Adrenal gland (tissue), 12 donors: ENCODE results near the gene EHMT1. TPM values are rescaled to one million over a fixed set of nuclear protein-coding genes. Genes with fewer than 3 reads are reported as not detected.

ENCODE experiments used
- microRNA counts, 2 donors: library from miRNA; unstranded; fragments of <30 nt; microRNA quantifications; one replicate each; lab custom pipeline; 2016
- microRNA-seq, 3 donors: library from miRNA; unstranded; fragments of <30 nt; microRNA quantifications; one replicate each; pipeline ENCODE4, GENCODE V29; 2017 to 2020
- polyA plus RNA-seq, 3 donors: library from polyadenylated mRNA; stranded (reverse); fragments of 200-250 nt in 2 of 3; fragments of 350-450 nt in 1 of 3; fragmentation: Illumina TruSeq in 1 of 3; extraction: RNeasy Lipid Tissue Mini Kit (QIAGEN cat#74804) in 1 of 3; gene quantifications; one replicate each; pipeline ENCODE4 v1.2.3, GENCODE V29; 2013 to 2014
- small RNA-seq, 2 donors: library from RNA; depleted of rRNA; stranded (forward); fragments of <200 nt; gene quantifications; one replicate each; pipeline ENCODE3, GENCODE V24; 2016
- total RNA-seq, 9 donors: library from RNA; depleted of rRNA in 4 of 9; stranded (reverse); fragments of >200 nt in 4 of 9; fragments of 120-200 nt in 1 of 9; fragmentation: NEBNext Ultra II Directional in 1 of 9; extraction: Animal tissue kit (Norgen Biotek cat#: 25700) in 1 of 9; gene quantifications; one replicate each; pipeline versions ENCODE4 v1.1.0 to v1.2.4, GENCODE V29; 2013 to 2023
- donor health status: healthy with polysubstance abuse.
- donor health status: Bipolar disorder and iron deficiency.
- donor health status: DM: yes; HTN: yes; CAD: no.
- donor health status: DM: no; HTN: no; CAD: no.
- donor health status: DM: no; HTN: no; CAD: no.
- donor health status: DM: yes; HTN: yes; CAD: no.

Gene EHMT1
- total and polyA plus RNA-seq, 12 donors, result 42.0 to 171 (median 71.0) TPM

MicroRNAs within 50 kb of the gene (microRNA counts, 767-probe panel; counts per million panel counts)
- 0 counts per million in 2 donors for microRNA hsa-miR-602 (lab: Ali Mortazavi, UCI)

Small RNA genes within 50 kb of the gene (microRNA-seq; reads per million reads assigned to microRNA genes)
- gene MIR602, result 0 to 0.38 (median 0) reads per million in 3 donors

Small RNA genes within 50 kb of the gene (small RNA-seq; reads per million reads assigned to genes)
- gene MIR602, result 0 reads per million in 2 donors
- 0 reads per million in 2 donors for gene RF00017

Other genes with a start within 250 kb of the EHMT1 start
- 10 to 100 TPM in 7 of 9 donors, 1 to 10 TPM in 2; 8.5 to 38.6 (median 20.3) TPM for gene EXD3, start 195.8 kb upstream of the EHMT1 start, total RNA-seq
- gene EXD3, start 195.8 kb upstream of the EHMT1 start, polyA plus RNA-seq, result 100 to 1,000 TPM in 1 of 3 donors, 10 to 100 TPM in 1, 1 to 10 TPM in 1; 1.2 to 111 (median 41.0) TPM
- gene NOXA1, start 195.6 kb upstream of the EHMT1 start, total RNA-seq, result 10 to 100 TPM in 2 of 9 donors, 1 to 10 TPM in 7; 2.9 to 12.6 (median 9.1) TPM
- gene NOXA1, start 195.6 kb upstream of the EHMT1 start, polyA plus RNA-seq, result 10 to 100 TPM in 2 of 3 donors, not detected in 1; 23.5 to 50.7 TPM
- under 1 TPM in 4 of 9 donors, not detected in 5; 0.14 to 0.20 (median 0.18) TPM for gene ENTPD8, start 177.6 kb upstream of the EHMT1 start, total RNA-seq
- under 1 TPM in 2 of 3 donors, not detected in 1; 0.16 to 0.17 TPM for gene ENTPD8, start 177.6 kb upstream of the EHMT1 start, polyA plus RNA-seq
- gene NSMF, start 159.7 kb upstream of the EHMT1 start, total RNA-seq, result 10 to 100 TPM in 8 of 9 donors, 1 to 10 TPM in 1; 8.7 to 47.6 (median 22.5) TPM
- 100 to 1,000 TPM in 1 of 3 donors, 10 to 100 TPM in 2; 23.1 to 118 (median 39.7) TPM for gene NSMF, start 159.7 kb upstream of the EHMT1 start, polyA plus RNA-seq
- 10 to 100 TPM in 5 of 9 donors, 1 to 10 TPM in 3, under 1 TPM in 1; 0.44 to 19.2 (median 10.4) TPM for gene PNPLA7, start 68.6 kb upstream of the EHMT1 start, total RNA-seq
- 10 to 100 TPM in 2 of 3 donors, under 1 TPM in 1; 0.70 to 64.1 (median 35.5) TPM for gene PNPLA7, start 68.6 kb upstream of the EHMT1 start, polyA plus RNA-seq
- gene MRPL41, start 67.1 kb upstream of the EHMT1 start, total RNA-seq, result 100 to 1,000 TPM in 2 of 9 donors, 10 to 100 TPM in 7; 52.2 to 110 (median 80.8) TPM
- 100 to 1,000 TPM in 2 of 3 donors, 1 to 10 TPM in 1; 6.1 to 335 (median 293) TPM for gene MRPL41, start 67.1 kb upstream of the EHMT1 start, polyA plus RNA-seq
- gene DPH7, start 40.1 kb upstream of the EHMT1 start, total RNA-seq, result 10 to 100 TPM; 20.0 to 39.4 (median 24.1) TPM
- gene DPH7, start 40.1 kb upstream of the EHMT1 start, polyA plus RNA-seq, result 10 to 100 TPM; 17.2 to 88.3 (median 75.0) TPM
- 10 to 100 TPM in 8 of 9 donors, 1 to 10 TPM in 1; 5.2 to 26.2 (median 17.6) TPM for gene ZMYND19, start 28.5 kb upstream of the EHMT1 start, total RNA-seq
- gene ZMYND19, start 28.5 kb upstream of the EHMT1 start, polyA plus RNA-seq, result 10 to 100 TPM in 2 of 3 donors, 1 to 10 TPM in 1; 7.9 to 33.5 (median 33.2) TPM
- 10 to 100 TPM; 19.5 to 59.4 (median 35.1) TPM for gene ARRDC1, start 13.3 kb upstream of the EHMT1 start, total RNA-seq
- gene ARRDC1, start 13.3 kb upstream of the EHMT1 start, polyA plus RNA-seq, result 100 to 1,000 TPM in 2 of 3 donors, 10 to 100 TPM in 1; 14.1 to 194 (median 125) TPM